GM21576 (cell line): ENCODE results near the gene DHX57.
A peak's percentile ranks its signal among the peaks of the same experiment; 100 is the strongest.

Experiments
- ATAC-seq: cut with Tn5 transposase; IDR thresholded peaks from one replicate; pipeline ENCODE4 v1.9.1; 2021; ENCODE audit warnings: mild to moderate bottlenecking, moderate library complexity; ENCODE audit not compliant: unreplicated experiment

DHX57 gene

DNA sequence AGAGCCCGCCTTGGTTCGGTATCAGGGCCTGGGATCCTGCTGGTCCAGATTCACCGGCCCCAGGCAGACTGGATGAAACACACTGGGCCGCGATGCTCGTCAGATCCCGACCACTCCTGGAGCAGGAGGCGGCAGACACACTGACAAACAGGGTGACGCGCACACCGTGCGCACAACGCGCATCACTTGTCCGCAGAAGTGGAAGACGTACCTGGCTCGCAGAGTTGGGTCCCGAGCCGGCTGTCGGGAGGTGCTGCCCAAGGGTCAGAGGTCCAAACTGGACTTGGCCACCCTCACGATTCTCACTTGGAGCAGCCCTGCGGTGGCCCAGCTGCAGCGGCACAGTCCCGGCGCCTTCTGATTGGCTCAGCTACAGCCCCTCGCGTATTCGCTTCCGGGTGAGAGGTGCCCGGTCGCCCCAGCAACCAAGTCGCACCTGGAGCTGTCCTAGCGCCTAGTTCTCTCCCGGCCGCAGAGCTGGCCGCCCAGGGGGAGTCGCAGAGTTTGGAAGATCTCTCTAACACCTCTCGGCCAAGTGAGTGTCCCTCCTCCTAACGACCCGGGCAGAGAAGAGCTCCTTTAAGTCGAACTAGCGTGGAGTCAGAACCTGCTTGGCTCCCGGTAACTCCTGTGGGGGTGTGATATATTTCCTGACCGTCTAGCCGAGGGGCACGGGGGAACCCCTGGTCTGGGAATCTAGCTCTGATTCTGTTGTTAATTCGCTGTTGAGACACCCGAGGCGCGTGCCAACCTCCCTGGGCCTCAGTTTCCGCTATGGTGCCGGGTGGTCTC is at the start of gene DHX57, which contains the start of gene MORN2:
Gene DHX57, minus strand, starts transcription at position 359 of the 792 bp plus-strand sequence. CDS start 7,529 bp downstream, outside the sequence.
Gene MORN2, plus strand, starts transcription at position 401 of the 792 bp plus-strand sequence.
- ATAC-seq, result peak; percentile 100

- ATAC-seq, result no peak
Observed at GRCh38 chr2:38922902-38923301, 47.2 kb upstream of the DHX57 start.

GRCh38 chr2:38922389-38922788 is 46.7 kb upstream of the DHX57 start:
- ATAC-seq, result no peak

DNA sequence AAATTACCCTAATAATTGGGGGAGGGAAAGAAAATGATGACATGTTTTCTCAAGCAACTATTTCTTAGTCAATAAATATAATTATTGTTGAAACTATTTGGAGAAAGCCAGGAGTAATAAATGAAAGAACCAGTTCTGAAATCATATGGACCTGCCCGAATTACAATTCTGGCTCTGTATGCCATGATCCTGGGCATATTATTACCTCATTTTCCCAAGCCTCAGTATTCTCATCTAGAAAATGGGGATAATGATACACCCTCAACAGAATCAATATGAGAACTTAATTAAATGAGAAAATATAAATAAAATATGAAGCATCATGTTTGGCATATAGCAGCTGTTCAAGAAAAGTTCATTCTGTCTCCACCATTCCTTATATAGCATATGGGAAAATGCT is 36.9 kb upstream of the DHX57 start:
- ATAC-seq, result no peak

GRCh38 chr2:38911191-38911590 is 35.5 kb upstream of the DHX57 start:
- no peak for ATAC-seq

GRCh38 chr2:38909872-38910271 is 34.1 kb upstream of the DHX57 start:
- ATAC-seq, result no peak

- ATAC-seq, result peak; percentile 86
Observed at GRCh38 chr2:38907743-38908562, 32.2 kb upstream of the DHX57 start.

DNA sequence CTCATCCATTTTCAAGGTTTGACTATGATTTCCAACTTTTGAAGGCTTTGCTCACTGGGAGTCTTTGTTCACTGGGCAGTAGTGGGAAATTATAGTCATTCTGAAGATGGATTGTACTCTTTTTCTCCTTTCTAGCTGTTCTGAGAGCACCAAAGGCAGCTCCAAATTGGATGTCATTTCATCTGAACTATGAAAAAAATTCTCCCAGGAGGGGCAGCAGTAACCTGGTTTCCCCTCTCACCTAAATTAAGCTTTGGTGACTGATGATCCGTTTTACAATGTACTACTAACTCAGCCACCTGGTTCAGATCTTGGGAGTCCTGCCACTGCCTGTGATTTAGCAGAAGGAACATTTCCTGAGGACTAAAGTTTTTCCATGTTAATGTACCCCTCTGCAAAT is 31.5 kb upstream of the DHX57 start:
- no peak for ATAC-seq

DNA sequence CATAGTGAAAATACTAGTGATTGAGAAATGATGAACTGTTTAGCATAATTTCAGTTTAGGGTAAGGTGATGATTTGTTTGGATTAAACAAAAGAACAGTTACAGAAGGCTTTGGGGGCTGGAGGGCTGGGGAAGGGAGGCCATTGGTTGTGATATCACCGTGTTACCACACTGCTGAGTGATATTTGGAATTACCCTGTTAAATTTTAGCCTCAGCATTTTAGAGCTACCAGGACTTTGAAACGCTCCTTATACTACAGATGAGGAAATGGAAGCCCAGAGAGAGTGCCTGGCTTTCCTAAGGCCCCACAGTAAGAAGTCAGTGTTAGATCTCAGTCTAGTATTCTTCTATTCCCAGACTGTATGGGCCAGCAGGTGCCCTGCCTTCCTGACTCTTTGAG is 29.5 kb upstream of the DHX57 start:
- no peak for ATAC-seq

- no peak for ATAC-seq
Observed at GRCh38 chr2:38900726-38901125, 25.0 kb upstream of the DHX57 start.

- ATAC-seq, result no peak
Observed at GRCh38 chr2:38898256-38898655, 22.5 kb upstream of the DHX57 start.

DNA sequence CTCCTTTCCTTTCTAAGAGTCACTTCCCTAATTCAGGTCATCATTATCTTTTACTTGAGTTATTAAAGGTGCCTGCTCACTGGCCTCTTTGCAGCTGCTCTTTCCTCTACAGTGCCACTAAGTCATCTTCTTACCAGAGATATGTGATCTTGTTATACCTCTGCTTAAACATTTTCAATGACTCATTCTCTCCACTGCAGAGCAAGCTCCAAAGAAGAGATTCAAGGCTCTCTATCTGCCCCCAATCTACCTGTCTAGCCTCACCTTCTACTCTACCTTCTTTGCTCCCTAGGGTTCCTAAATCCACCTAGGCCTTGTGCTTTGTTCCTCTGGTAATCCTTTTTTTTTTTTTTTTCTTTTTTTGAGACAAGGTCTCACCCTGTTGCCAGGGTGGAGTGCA is 17.1 kb upstream of the DHX57 start:
- ATAC-seq, result no peak

DNA sequence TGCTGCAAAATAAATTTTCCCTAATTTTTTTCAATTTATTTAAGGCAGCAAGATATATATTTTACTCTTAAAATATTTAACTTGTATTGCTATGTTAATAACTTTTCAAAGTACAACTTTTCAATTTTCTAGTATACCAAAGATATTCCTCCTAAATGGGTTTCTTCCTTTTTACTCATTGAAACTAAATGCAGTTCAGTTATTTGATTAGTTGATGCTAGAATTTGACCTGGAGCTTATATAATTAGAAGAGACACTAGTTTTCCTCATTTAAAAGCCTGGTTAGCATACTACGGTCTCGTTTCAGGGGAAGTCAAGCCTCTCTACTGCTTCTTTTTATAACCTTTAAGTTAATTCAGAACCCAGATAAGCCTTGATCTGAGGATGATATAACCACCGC is 13.8 kb upstream of the DHX57 start, which contains the start of gene ARHGEF33:
Gene ARHGEF33, plus strand, starts transcription at position 301 of the 400 bp plus-strand sequence. CDS start 29,573 bp downstream, outside the sequence.
- no peak for ATAC-seq

- ATAC-seq, result no peak
Observed at GRCh38 chr2:38889045-38889444, 13.3 kb upstream of the DHX57 start.

DNA sequence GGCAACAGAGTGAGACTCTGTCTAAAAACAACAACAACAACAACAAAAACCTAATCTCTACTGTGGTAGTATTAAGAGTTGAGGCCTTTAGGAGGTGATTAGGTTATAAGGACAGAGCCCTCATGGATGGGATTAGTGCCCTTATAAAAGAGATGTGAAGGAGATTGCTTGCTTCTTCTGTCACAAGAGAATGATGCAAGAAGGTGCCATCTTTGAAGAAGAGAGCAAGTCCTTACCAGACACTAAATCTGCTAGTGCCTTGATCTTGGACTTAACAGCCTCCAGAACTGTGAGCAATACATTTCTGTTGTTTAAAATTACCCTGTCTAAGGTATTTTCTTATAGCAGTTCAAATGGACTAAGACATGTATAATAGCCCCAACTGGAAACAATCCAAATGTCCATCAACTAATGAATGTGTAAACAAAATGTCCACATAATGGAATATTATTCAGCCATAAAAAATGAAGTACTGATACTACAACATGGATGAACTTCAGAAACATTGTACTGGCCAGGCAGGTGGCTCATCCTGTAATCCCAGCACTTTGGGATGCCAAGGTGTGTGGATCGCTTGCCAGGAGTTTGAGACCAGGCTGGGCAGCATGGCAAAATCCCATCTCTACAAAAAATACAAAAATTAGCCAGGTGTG is 12.3 kb upstream of the DHX57 start:
- ATAC-seq, result no peak

GRCh38 chr2:38887347-38887746 is 11.6 kb upstream of the DHX57 start:
- no peak for ATAC-seq

- ATAC-seq, result no peak
Observed at GRCh38 chr2:38886063-38886462, 10.3 kb upstream of the DHX57 start.

DNA sequence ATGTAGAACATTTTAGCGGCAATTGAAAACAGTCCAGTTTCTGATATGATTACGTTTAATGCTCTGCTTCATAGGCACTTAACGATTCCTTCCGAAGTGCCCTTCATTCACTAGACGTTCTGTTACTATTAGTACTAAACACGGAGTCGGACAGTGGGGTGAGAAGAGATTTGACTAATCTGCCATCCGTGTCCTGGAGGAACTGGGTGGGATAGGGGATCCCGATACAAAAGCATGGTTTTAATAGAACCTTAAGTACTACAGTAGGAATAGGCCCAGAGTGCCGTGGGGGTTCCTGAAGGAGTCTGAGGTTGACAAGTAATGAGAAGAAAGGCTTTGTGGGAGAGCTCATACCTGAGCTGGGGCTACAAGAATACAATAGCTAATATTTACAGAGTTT is 673 bp upstream of the DHX57 start:
- ATAC-seq, result no peak

DNA sequence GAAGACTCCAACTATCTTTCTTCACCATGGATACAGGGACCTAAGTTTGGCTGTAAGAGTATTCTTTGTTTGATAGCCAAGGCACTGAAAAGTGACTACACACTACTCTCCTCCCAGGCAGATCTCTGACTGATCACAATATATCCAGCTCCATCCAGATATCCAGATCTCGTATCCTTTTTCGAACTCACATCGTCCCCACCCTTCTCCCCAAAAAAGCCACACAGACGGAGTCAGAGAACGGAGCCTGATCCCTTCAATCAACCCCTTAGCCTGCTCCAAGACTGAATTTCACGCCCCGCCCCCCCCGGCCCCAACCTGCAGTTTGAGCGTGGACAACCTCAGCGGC is 533 bp downstream of the DHX57 start:
- no peak for ATAC-seq

- no peak for ATAC-seq
Observed at GRCh38 chr2:38873763-38874162, 2.0 kb downstream of the DHX57 start.

DNA sequence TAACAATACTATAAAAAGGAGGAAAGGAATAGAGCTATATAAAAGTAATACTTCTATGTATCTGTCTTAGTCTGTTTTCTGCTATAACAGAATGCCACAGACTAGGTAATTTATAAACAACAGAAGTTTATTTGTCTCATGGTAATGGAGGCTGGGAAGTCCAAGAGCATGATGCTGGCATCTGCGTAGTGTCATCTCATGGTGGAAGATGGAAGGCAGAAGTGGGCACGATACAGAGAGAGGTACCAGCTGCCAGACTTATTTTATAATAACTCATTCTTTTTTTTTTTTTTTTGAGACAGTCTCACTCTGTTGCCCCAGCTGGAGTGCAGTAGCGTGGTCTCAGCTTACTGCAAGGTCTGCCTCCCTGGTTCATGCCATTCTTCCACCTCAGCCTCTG is 4.3 kb downstream of the DHX57 start:
- no peak for ATAC-seq
